Renal pelvis (tissue), 4 donors: ENCODE measurements around the gene ZMIZ1. TPM values are rescaled to one million over a fixed set of nuclear protein-coding genes. Genes with fewer than 3 reads are reported as not detected.
"Not testable (repeated sequence)": the region's sequence is repeated elsewhere in the genome, so short reads cannot be mapped to it uniquely, and the experiment has no call there.

Experiments used
- DNase-seq: peaks from one replicate; pipeline ENCODE4 v3.0.0-alpha.2; 2013
- polyA plus RNA-seq, 3 donors: library from polyadenylated mRNA; unstranded; fragments of 120-200 nt; gene quantifications; one replicate each; pipeline ENCODE4 v1.2.1, GENCODE V29; 2013; ENCODE audit not compliant: insufficient read length in 3 of 3

The ZMIZ1 gene
- polyA plus RNA-seq, 3 donors = 64.2 to 83.6 (median 78.7) TPM

- no peak for DNase-seq
Measured at GRCh38 chr10:79262959-79263746, 194.4 kb downstream of the ZMIZ1 start.

DNA sequence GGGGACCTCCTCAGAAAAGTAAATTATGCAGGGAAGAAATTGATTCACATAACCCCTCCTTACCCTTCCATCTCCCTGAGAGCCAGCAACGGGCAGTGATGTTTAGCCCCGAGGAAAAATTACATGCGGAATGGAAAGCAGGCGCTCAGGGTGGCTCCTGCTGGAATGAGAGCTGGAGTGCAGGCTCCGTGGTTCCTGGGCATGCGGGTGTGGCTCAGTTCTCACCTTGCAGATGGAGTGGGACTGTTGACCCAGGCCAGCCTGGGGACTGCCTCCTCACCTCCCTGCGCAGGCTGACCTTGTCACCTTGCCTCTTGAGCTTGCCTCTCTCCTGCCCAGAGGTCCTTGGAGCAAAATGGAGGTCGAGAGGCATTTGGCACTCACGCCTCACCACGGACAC is 195.2 kb downstream of the ZMIZ1 start:
- DNase-seq = no peak

DNA sequence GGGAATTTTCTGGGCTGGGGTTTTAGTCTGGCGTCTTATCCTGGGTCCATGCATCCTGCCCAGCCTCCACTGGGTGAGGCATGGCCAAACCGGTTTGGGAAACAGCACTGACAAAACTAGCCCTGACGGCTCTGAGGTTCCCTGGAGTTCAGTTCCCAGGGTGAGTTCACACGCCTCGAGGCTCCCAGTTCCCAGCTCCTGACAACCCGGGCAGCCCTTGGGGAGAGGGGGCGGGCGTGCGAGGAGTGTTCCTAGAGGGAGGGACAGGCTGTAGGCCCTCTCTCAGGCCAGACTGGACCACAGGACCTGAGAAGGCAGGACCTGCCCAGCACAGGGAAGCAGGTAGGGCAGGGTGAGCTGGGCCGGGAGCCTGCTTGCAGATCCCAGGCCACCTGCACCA is 196.2 kb downstream of the ZMIZ1 start:
- peak; percentile 26 for DNase-seq

DNA sequence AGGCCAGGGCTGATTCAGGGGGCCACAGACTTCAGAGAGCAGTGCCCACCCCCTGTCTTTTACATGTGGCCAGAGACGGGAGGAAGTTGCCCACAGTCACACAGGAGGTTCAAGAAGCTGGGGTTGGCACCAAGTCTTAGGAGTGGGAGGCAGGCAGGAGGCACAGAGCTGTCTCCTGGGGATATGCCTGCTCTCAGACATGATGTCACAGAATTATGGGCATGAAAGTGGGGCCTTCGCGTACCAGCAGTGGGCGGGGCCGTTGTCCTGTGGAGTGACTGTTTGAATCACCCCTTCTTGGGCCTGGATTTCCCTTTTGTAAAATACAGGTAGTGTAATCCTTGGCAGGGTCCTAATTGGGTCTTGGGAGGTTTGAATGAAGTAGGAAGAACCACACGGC is 197.3 kb downstream of the ZMIZ1 start:
- DNase-seq = no peak

DNA sequence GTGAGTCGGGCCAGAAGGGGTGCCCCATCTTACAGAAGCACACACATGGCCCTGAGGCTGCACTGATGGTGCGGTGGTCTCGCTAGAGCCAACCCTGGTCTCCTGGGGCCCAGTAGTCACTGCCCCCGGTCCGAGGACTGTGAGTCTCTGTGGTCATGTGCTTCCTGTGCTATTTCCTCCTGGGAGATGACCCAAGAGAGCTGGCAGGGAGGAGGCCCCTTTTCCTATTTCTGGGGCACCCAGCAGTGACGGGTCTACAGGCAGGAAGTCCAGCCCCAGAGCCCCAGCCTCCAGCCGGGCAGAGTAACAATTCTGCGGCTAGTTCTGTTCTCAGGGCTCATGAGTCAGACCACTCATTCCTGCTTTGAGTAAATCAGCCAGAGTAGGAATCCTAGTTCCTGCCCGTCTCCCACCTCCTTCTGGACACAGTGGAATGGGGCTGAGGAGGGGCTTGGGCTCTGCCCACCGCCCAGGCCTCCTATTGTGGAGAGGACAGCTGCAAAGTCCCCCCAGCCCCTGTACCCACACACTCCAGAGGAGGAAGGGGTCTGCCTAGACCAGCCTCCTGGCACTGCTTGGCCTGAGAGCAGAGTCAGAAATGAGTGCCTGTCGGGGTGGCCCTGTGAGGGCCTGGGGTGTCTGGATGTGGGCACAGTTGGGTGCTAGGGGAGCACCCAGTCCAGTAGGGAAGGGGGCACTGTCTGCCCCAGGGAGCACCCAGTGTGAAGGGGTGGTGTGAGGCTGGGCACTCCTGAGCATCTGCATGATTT is 198.0 kb downstream of the ZMIZ1 start:
- DNase-seq = no peak

DNA sequence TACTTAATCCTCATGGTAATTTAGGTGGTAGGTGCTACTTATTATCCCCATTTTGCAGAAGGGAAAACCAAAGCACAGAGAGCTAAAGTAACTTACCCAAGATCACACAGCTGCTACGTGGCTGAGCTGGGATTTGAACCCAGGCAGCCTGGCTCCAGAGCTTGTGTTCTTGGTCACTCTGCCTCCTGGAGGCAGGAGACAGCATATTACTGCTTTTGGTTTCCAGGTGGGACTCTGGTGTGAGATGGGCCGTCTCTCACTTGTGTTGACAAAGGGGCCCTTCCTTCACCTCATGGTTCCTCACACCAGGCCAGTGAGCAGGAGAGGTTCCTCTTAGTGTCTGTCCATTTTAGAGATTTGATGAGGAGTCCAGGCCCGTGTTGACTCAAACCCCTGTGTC is 198.7 kb downstream of the ZMIZ1 start:
- no peak for DNase-seq

DNA sequence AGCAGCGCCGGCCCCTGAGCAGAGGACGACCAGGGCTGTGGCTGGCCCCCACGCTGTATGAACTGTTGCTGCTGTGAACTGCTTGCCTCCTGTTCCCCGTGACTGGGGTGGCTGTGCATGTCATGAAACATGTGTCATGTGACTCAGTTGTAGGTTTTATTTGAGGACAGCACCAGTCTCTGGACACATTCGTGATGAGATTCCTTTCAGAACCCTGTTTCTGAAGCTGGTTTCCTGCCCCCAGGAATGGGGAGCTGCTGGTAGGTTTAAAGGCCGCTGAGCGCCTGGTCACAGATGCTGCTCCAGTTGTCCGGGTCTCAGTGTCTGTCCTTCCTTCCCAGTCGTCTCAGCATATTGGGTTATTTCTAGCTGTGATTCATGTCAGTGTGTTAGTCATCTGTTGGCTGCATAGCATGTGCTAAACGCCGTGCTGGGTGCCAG is 199.4 kb downstream of the ZMIZ1 start:
- no peak for DNase-seq

- DNase-seq = no peak
Measured at GRCh38 chr10:79268742-79269141, 200.0 kb downstream of the ZMIZ1 start.

- DNase-seq = no peak
Measured at GRCh38 chr10:79269443-79269842, 200.7 kb downstream of the ZMIZ1 start.

- no peak for DNase-seq
Measured at GRCh38 chr10:79269969-79270368, 201.2 kb downstream of the ZMIZ1 start.

GRCh38 chr10:79270466-79271246 is 201.9 kb downstream of the ZMIZ1 start:
- no peak for DNase-seq

- no peak for DNase-seq
Measured at GRCh38 chr10:79272353-79272752, 203.6 kb downstream of the ZMIZ1 start.

- no peak for DNase-seq
Measured at GRCh38 chr10:79273604-79274003, 204.8 kb downstream of the ZMIZ1 start.

DNA sequence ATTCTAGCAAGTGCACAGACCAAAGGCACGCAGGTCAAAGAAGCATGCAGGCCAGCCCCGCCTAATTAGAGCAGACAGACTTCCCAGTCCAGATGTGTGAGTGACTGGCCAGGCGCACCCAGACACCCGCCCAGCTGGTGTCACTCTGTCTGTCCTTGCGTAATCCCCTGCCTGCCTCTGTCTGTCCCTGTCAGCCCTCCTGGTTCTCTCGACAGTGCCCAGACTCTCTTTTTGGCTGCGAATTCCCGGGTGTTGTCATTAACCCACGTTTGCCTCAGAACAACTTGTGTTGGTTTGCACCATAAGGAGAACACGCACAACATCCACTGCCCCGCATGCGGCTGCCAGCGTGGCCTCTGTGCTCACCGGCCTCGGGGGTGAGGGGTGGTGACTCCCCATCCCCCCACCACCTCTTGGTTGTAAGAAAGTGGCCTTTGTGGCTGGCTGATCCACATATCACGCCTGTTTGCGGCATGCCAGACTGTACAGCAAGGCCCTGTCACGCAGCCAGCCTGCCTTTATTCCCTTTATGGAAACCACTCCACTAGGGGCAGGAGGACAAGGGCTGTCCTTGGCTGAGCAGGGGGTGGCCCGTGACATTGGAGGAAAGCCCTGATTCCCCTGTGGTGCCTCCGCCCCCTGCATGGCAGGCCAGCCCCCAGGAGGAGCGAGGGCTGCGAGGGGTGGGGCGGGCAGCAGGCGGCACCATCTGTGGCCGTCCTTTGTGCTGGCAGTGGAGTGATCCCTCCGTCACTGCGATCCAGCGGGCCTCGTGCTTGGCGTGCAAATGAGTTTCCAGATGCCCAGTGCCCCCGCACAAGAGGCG is 205.7 kb downstream of the ZMIZ1 start:
- no peak for DNase-seq

- DNase-seq = no peak
Measured at GRCh38 chr10:79275105-79275430, 206.3 kb downstream of the ZMIZ1 start.

DNA sequence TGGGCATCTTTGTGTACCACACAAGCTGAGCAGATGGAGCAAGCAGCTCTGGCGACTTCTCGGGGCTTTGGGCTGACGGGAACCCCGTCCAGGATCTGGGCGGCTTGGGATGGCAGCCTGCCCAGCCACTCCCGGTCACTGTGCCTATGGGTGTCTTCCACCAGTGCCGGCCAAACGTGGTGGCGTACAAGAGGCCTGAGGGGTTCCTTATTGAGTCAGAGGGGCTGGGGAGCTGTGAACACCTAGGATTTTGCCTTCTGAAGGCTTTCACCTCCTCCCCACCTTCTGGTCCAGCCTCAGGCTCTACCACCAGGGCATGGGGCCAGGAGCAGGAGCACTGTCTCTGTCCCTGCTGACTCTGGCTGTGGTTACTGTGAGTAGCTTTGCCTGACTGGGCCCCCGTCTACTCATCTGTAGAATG is 206.7 kb downstream of the ZMIZ1 start:
- no peak for DNase-seq

DNA sequence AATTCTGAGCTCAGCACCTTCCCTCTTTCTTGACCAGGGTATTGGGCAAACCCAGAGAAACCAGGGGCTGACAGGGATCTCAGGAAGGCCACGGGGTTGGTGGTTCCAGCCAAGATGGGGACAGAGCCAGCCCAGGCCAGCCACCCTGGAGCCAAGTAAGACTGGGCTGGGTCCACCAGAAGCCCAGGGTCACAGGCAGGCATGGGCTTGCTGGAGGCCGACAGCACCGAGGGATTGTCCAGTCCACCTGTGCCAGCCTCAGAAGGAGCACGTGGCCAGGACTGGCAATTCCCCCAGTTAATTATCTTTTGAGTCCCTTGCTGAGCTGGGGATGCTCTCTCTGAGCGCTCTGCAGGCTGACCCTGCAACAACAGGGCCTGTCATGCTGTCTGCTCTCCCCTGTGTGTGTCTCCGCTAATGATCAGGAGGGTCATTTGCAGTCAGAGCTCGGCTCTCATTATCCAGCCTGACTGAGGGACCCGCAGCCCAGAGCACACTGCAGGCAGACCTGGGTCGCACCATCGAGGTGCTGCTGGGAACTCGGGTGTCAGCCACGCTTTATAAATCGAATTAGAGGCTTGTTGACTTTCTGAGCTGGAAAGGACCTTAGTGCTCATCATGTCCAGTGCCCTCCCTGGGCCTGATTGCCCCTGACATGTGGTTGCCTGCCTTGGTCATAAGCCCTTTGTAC is 209.0 kb downstream of the ZMIZ1 start:
- no peak for DNase-seq

DNA sequence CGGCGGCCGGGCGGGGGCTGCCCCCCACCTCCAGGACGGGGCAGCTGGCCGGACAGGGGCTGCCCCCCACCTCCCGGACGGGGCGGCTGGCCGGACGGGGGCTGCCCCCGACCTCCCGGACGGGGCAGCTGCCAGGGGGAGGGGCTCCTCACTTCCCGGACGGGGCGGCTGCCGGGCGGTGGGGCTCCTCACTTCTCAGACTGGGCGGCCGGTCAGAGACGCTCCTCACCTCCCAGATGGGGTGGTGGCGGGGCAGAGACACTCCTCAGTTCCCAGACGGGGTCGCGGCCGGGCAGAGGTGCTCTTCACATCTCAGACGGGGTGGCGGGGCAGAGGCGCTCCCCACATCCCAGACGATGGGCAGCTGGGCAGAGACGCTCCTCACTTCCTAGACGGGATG is 210.3 kb downstream of the ZMIZ1 start:
- DNase-seq = not testable (repeated sequence)

DNA sequence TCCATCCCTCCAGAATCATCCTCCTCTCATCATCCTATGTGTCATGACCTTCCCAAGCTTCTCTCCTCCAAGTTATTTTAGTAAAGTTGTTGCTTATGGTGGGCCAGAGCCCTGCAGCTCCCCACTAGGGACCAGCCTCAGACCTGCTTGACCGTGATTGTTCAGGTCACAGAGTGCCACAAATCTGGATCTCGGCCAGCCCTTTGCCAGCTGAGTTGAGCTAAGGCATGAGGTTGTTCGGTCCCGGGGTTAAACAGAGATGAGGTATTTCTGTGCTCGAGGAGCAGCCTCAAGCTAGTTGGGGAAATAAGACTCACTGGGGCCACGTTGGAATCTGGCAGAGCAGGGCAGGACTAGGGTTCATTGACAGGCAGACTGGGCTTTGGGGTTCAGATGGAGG is 212.2 kb downstream of the ZMIZ1 start:
- no peak for DNase-seq

DNA sequence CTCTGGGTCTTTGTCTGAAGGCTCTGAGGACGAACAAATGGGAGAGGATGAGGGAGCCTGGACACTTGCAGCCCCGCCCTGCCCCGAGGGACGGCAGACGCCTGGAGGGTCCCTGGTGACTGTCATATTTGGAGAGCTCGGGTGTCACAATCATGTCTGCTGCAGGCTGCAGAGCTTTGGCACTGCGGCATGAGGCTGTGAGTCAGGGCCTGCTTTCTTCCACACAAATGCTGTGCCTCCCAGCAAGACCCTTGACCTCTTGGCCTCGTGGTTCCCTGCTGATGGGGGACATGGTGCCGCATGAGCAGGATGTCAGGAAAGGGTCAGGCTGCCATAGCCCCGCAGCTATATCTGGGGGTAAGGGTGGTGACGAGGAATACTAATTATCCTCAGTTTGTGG is 213.6 kb downstream of the ZMIZ1 start:
- no peak for DNase-seq

DNA sequence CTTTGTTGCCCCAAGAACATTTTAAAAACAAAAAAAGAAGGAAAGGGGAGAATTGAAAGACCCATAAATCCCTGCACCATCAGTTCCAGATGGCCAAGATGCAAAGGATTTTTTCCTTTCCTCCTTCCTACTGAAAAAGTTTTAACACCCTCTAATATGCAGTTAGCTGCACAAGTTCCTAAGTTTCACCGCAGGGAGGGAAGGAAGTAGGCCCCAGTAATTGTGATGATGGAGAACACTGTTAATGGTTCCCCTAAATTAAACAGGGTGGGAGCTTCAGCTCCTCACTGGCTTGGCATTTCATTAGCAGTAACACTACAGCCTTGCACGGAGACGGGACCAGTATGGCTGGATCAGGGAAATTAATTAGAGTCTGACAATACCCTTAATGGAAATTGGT is 214.8 kb downstream of the ZMIZ1 start:
- DNase-seq = no peak
